ENCODE results near the gene SLC38A5. TPM values are rescaled to one million over a fixed set of nuclear protein-coding genes. Genes with fewer than 3 reads are reported as not detected.

The SLC38A5 gene
- total and polyA plus RNA-seq, 2 of the 13 experiments (the other 11 are each of a cell fraction or from before 2014, with no cell fraction given): 46.1 to 73.4 TPM

DNA sequence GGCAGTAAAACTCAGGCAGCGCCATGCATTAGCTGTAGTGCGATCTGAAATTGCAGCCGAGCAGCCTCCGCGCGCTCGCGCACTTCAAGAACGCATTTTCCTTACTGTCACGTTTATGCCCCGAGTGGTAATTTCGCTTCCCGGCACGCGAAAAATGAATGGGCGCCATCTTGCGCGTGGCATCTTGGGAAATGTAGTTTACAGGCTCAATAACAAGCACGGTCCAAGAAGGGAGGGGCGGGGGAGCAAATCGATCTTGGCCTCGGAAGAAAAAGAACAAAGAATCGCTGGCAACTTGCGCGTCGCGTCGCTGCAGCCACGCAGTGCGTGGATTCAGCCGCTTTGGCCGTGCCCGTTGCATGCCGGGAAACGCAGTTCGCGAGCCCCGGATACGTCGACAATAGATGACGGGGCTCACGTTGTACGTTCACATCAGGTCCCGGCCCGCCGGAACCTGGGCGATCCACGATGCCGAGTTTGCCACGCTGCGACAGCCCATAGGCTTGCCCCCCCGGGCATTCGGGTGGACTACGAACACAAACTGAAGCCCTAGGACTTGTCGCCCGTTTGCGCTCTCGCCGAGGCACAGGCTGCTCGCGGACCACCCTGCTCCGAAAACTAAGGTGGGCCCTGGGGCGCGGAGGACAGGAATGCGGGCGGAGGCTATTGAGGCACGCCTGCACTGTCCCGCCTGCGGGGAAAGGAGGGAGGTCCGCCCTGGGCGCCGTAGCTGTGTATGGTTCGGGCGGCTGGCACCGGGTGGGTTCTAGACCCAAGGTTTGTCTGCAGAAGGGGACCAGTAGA is 5.9 kb upstream of the SLC38A5 start, which contains the start of gene FTSJ1 (continued):
- no peak for TF ChIP-seq DZIP1 (CRISPR knock-in tag; IDR thresholded peaks at IDR 0.05)
- no peak for TF ChIP-seq ZBTB3 (CRISPR knock-in tag; IDR thresholded peaks at IDR 0.05; ENCODE audit: borderline replicate concordance, low read depth)
- TF ChIP-seq PHB2 (IDR thresholded peaks at IDR 0.05; ENCODE audit: partially characterized antibody): no peak
- 0 out of 2 replicates have a peak, but pooled peaks have one; percentile 30 for TF ChIP-seq ZC3H13 (CRISPR knock-in tag; IDR thresholded peaks at IDR 0.05)
- no peak for TF ChIP-seq FOXM1 (CRISPR knock-in tag; IDR thresholded peaks at IDR 0.05)
- peak; percentile 40; the same call in 1 of the 2 replicates for TF ChIP-seq TARDBP (CRISPR knock-in tag; IDR thresholded peaks at IDR 0.05)
- no peak for TF ChIP-seq ZNF549 (CRISPR knock-in tag; IDR thresholded peaks at IDR 0.05)
- TF ChIP-seq CREB1 (IDR thresholded peaks at IDR 0.05): peak; percentile 80
- TF ChIP-seq CREB1 (CRISPR knock-in tag; IDR thresholded peaks at IDR 0.05): peak; percentile 94
- TF ChIP-seq ZFX (CRISPR knock-in tag; IDR thresholded peaks at IDR 0.05; ENCODE audit: low read depth): peak; percentile 79
- TF ChIP-seq TBX2 (CRISPR knock-in tag; IDR thresholded peaks at IDR 0.05; ENCODE audit: borderline replicate concordance): peak; percentile 47; the same call in 1 of the 2 replicates
- TF ChIP-seq, protein P1, sequence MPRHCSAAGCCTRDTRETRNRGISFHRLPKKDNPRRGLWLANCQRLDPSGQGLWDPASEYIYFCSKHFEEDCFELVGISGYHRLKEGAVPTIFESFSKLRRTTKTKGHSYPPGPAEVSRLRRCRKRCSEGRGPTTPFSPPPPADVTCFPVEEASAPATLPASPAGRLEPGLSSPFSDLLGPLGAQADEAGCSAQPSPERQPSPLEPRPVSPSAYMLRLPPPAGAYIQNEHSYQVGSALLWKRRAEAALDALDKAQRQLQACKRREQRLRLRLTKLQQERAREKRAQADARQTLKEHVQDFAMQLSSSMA (CRISPR knock-in tag; IDR thresholded peaks at IDR 0.05): no peak
- no peak for TF ChIP-seq SMAD9 (CRISPR knock-in tag; IDR thresholded peaks at IDR 0.05)
- TF ChIP-seq XRCC5 (optimal IDR thresholded peaks at IDR 0.05; ENCODE audit: low read length): peak; percentile 19
- peak; percentile 76; the same call in 1 of the 2 replicates for TF ChIP-seq DMAP1 (CRISPR knock-in tag; IDR thresholded peaks at IDR 0.05)
- no peak for TF ChIP-seq ATAD3A (CRISPR knock-in tag; IDR thresholded peaks at IDR 0.05)
- TF ChIP-seq PPARG (CRISPR knock-in tag; conservative IDR thresholded peaks at IDR 0.05): no peak
- peak; percentile 52; the same call in 1 of the 2 replicates for TF ChIP-seq KAT8 (CRISPR knock-in tag; IDR thresholded peaks at IDR 0.05)
- peak; percentile 85 for TF ChIP-seq YEATS4 (CRISPR knock-in tag; IDR thresholded peaks at IDR 0.05; ENCODE audit: borderline replicate concordance)
- TF ChIP-seq ZNF251 (CRISPR knock-in tag; IDR thresholded peaks at IDR 0.05): no peak
- TF ChIP-seq ZNF672 (CRISPR knock-in tag; IDR thresholded peaks at IDR 0.05): no peak
- TF ChIP-seq ZNF160 (CRISPR knock-in tag; IDR thresholded peaks at IDR 0.05): 0 out of 2 replicates have a peak, but pooled peaks have one; percentile 29
- TF ChIP-seq, protein P2, sequence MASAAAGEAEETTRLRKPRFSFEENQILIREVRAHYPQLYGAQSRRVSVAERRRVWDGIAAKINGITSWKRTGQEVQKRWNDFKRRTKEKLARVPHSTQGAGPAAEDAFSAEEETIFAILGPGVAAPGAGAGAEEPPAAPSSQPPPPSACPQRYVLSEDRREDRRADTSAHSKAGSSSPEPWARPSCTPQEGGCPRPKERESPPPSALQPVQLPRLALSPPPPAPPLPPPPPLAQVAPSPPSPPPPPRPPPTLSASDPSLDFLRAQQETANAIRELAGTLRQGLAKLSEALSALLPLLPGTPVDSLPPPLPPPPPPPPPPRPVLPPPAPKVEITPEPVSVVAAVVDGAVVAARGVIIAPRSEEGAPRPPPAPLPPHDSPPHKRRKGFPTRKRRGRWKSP (CRISPR knock-in tag; IDR thresholded peaks at IDR 0.05): no peak; the same call in 1 of the 2 replicates
- peak; percentile 78 for TF ChIP-seq ZFY (CRISPR knock-in tag; IDR thresholded peaks at IDR 0.05)
- TF ChIP-seq PHF8 (CRISPR knock-in tag; IDR thresholded peaks at IDR 0.05): peak; percentile 76
- no peak for TF ChIP-seq EZH2 (conservative IDR thresholded peaks at IDR 0.05; ENCODE audit: low read depth, low read length)
- no peak for TF ChIP-seq EEA1 (CRISPR knock-in tag; IDR thresholded peaks at IDR 0.05; ENCODE audit: borderline replicate concordance)
- peak; percentile 85 for TF ChIP-seq GATAD1 (CRISPR knock-in tag; IDR thresholded peaks at IDR 0.05)
- TF ChIP-seq NFYC (CRISPR knock-in tag; IDR thresholded peaks at IDR 0.05): peak; percentile 42; the same call in 1 of the 2 replicates
- TF ChIP-seq DNMT3B (CRISPR knock-in tag; conservative IDR thresholded peaks at IDR 0.05): no peak

Measured in HepG2 (cell line).